ENCODE data around the gene FKBP9.

FKBP9 gene

GRCh38 chr7:33055158-33055557 lies 97.9 kb downstream of the FKBP9 start:
- no peak for DNase-seq (ENCODE audit: low read depth)
- no peak overlapping the region for H3K4me3 ChIP-seq (ENCODE audit: low read length)
- no peak for TF ChIP-seq CTCF (conservative IDR thresholded peaks at IDR 0.05; ENCODE audit: low read depth, low read length)
